Measurements from ENCODE around the gene SCGN. TPM values are rescaled to one million over a fixed set of nuclear protein-coding genes. Genes with fewer than 3 reads are reported as not detected.

SCGN gene
- polyA plus RNA-seq, 1 experiment, result not detected

DNA sequence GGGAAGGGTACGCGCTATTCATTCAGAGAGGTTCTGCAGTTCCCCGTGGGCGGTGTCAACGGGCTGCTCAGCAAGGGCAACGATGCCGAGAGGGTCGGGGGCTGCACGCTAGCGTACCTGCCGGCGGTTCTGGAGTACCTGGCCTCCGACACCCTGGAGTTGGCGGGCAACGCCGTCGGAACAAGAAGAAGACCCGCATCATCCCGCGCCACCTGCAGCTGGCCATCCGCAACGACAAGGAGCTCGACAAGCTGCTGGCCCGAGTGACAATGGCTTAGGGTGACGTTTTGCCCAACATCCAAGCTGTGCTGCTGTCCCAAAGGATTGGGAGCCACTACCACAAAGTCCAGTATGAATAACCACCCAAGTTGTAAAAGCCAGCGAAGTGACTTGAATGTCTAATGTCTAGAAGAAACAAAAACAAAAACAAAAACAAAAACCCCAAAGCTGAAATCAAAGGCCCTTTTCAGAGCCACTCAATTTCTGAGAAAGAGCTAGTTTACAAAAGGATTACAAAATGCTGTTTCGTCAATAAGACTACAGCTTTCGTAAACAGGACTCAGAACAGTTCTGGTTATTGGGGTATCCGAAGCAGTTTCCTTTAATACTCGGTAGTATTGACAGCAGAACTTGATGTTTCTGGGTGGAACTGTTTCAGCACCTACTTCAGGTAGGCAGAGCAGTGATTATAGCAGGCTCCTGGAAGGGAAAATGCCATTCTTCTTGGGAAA lies 80.6 kb downstream of the SCGN start:
- TF ChIP-seq, protein P1, sequence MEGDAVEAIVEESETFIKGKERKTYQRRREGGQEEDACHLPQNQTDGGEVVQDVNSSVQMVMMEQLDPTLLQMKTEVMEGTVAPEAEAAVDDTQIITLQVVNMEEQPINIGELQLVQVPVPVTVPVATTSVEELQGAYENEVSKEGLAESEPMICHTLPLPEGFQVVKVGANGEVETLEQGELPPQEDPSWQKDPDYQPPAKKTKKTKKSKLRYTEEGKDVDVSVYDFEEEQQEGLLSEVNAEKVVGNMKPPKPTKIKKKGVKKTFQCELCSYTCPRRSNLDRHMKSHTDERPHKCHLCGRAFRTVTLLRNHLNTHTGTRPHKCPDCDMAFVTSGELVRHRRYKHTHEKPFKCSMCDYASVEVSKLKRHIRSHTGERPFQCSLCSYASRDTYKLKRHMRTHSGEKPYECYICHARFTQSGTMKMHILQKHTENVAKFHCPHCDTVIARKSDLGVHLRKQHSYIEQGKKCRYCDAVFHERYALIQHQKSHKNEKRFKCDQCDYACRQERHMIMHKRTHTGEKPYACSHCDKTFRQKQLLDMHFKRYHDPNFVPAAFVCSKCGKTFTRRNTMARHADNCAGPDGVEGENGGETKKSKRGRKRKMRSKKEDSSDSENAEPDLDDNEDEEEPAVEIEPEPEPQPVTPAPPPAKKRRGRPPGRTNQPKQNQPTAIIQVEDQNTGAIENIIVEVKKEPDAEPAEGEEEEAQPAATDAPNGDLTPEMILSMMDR (IDR thresholded peaks at IDR 0.05; ENCODE audit: insufficient read depth, low read depth, low read length), result no peak
- ChIA-PET CTCF (interaction anchor here (0.7 to 1.3 kb wide), 2 partner anchors 14 to 18 kb away, joined by 3 read pairs; no protein-coding TSS in a partner anchor), POLR2A (no interaction called here)
- DNase-seq (ENCODE audit: low read depth), result no peak
- H3K27me3 ChIP-seq (ENCODE audit: control insufficient read depth, insufficient read depth, low read length), result no peaks in the 10 kb centered on the region; the same call in 1 of the 2 replicates
- H3K4me3 ChIP-seq (ENCODE audit: low read depth, low read length), result no peak overlapping the region
- H3K36me3 ChIP-seq (ENCODE audit: control insufficient read depth, insufficient read depth, low read length), result no peaks in the 10 kb centered on the region

DNA sequence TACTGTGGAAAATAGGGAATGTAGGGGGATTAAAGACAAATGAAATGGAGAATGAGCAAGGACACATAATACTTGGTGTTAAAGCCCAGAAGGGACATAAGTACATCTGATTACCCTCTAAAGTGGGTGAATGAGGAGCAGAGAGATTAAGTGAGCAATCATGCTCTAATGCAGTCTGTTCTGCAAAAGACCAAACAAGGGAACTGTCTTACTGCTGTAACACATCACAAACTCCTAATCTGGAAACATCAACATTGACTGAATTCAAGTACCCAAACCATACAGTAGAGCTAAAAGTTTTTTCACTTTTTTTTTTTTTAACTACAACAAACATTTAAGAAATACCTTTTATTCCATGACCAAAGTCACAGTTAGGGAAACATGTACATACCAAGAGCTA lies 83.2 kb downstream of the SCGN start:
- TF ChIP-seq, protein P1 (IDR thresholded peaks at IDR 0.05; ENCODE audit: insufficient read depth, low read depth, low read length), result no peak
- no peak overlapping the region for H3K4me3 ChIP-seq (ENCODE audit: low read depth, low read length)
- no peaks in the 10 kb centered on the region for H3K27me3 ChIP-seq (ENCODE audit: control insufficient read depth, insufficient read depth, low read length)
- no peaks in the 10 kb centered on the region for H3K36me3 ChIP-seq (ENCODE audit: control insufficient read depth, insufficient read depth, low read length)
- CTCF ChIA-PET, result no interaction called here
- DNase-seq (ENCODE audit: low read depth), result no peak
- POLR2A ChIA-PET, result no interaction called here

DNA sequence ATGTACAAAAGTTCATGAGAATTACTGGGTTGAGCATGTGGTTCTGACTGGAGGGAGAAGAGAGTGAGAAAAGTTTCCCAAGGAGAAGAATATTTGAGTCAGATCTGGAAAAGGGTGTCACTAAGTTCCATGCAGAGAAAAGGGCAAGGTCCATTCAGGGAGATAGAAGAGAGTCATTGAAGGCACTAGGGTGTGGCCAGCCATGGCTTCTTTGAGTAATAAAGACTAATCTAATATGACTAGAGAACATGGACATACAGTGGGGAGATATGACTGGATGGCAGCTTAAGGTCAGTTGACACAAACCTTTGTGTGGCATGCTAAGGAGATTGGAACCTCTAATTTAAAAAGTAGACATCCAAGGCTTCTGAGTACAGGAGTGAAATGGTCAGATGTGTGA lies 91.9 kb downstream of the SCGN start:
- DNase-seq (ENCODE audit: low read depth), result no peak
- H3K36me3 ChIP-seq (ENCODE audit: control insufficient read depth, insufficient read depth, low read length), result no peaks in the 10 kb centered on the region
- TF ChIP-seq, protein P1 (IDR thresholded peaks at IDR 0.05; ENCODE audit: insufficient read depth, low read depth, low read length), result no peak
- ChIA-PET POLR2A (no interaction called here), CTCF (no interaction called here)
- H3K4me3 ChIP-seq (ENCODE audit: low read depth, low read length), result no peak overlapping the region
- H3K27me3 ChIP-seq (ENCODE audit: control insufficient read depth, insufficient read depth, low read length), result no peaks in the 10 kb centered on the region

DNA sequence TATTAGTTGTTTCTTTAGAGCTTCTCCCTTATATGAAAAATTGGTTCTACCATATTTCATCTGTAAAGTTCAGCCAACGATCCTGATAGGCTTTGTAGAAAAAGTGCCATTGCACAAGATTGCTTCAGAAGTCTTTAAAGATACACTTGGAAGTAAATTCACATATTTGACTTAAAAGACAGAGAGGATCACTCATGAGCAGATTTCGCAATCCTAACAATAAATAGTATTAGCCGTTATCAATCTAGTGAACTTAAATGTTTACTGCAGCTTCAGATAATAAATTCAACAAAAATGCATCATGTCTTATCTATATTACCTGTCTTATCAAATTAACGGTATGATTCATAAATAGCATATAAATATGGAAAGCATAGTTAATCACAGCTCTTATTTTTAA lies 93.8 kb downstream of the SCGN start:
- no peak overlapping the region for H3K4me3 ChIP-seq (ENCODE audit: low read depth, low read length)
- H3K27me3 ChIP-seq (ENCODE audit: control insufficient read depth, insufficient read depth, low read length), result no peaks in the 10 kb centered on the region
- TF ChIP-seq, protein P1 (IDR thresholded peaks at IDR 0.05; ENCODE audit: insufficient read depth, low read depth, low read length), result no peak
- no peak for DNase-seq (ENCODE audit: low read depth)
- CTCF ChIA-PET, result no interaction called here
- no peaks in the 10 kb centered on the region for H3K36me3 ChIP-seq (ENCODE audit: control insufficient read depth, insufficient read depth, low read length)
- POLR2A ChIA-PET, result no interaction called here

DNA sequence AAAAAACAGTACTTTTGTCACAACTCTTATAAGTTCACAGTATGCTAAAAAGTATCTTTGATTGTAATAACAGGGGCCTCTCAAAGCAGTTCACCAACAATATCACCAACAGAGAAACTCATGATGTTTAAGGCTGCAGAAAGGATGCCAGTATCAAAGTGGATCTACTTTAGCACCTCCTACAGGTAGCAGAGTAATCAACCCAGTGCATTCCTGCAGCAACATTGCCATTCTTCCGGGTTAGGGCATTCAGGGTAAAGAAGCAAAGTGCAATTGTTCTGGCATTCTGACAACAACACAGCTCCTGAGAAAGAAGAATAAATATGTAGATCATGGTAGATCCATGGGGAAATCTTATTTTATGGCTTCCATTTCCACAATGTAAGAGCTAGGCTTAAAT lies 95.0 kb downstream of the SCGN start:
- ChIA-PET POLR2A (no interaction called here), CTCF (no interaction called here)
- no peak for DNase-seq (ENCODE audit: low read depth)
- Histone ChIP-seq H3K27me3 (ENCODE audit: control insufficient read depth, insufficient read depth, low read length) (no peaks in the 10 kb centered on the region), H3K36me3 (ENCODE audit: control insufficient read depth, insufficient read depth, low read length) (no peaks in the 10 kb centered on the region), H3K4me3 (ENCODE audit: low read depth, low read length) (no peak overlapping the region)
- TF ChIP-seq, protein P1 (IDR thresholded peaks at IDR 0.05; ENCODE audit: insufficient read depth, low read depth, low read length), result no peak
